Peyer's patch (tissue), 4 donors: ENCODE results near the gene LRP5.

ENCODE experiments used
- POLR2A ChIP-seq, 2 donors: fragments of 450-650 bp; IDR thresholded peaks; one replicate each; pipeline ENCODE4 v1.5.1; 2017; ENCODE audit warnings: antibody characterized with exemption in 2 of 2, mild to moderate bottlenecking in 2 of 2, moderate library complexity in 2 of 2
- TF ChIP-seq, protein P1 (sequence below), 6 experiments: fragments of 450-650 bp in 4 of 6; fragments of 200-600 bp in 2 of 6; sonication (generic) in 1 of 6; IDR thresholded peaks; one replicate each; pipeline ENCODE4 v1.5.1; 2017 to 2019; ENCODE audit warnings: antibody characterized with exemption in 6 of 6, mild to moderate bottlenecking in 3 of 6, moderate library complexity in 1 of 6

DNA sequence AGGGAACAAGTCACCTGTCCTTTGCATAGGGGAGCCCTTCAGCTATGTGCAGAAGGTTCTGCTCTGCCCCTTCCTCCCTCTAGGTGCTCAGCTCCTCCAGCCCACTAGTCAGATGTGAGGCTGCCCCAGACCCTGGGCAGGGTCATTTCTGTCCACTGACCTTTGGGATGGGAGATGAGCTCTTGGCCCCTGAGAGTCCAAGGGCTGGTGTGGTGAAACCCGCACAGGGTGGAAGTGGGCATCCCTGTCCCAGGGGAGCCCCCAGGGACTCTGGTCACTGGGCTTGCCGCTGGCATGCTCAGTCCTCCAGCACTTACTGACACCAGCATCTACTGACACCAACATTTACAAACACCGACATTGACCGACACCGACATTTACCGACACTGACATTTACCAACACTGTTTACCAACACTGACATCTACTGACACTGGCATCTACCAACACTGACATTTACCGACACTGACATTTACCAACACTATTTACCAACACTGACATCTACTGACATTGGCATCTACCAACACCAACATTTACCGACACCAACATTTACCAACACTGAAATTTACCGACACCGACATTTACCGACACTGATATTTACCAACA lies 76.3 kb downstream of the LRP5 start:
- TF ChIP-seq, protein P1, sequence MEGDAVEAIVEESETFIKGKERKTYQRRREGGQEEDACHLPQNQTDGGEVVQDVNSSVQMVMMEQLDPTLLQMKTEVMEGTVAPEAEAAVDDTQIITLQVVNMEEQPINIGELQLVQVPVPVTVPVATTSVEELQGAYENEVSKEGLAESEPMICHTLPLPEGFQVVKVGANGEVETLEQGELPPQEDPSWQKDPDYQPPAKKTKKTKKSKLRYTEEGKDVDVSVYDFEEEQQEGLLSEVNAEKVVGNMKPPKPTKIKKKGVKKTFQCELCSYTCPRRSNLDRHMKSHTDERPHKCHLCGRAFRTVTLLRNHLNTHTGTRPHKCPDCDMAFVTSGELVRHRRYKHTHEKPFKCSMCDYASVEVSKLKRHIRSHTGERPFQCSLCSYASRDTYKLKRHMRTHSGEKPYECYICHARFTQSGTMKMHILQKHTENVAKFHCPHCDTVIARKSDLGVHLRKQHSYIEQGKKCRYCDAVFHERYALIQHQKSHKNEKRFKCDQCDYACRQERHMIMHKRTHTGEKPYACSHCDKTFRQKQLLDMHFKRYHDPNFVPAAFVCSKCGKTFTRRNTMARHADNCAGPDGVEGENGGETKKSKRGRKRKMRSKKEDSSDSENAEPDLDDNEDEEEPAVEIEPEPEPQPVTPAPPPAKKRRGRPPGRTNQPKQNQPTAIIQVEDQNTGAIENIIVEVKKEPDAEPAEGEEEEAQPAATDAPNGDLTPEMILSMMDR (IDR thresholded peaks at IDR 0.05) = no peak
- TF ChIP-seq POLR2A (IDR thresholded peaks at IDR 0.05) = no peak
